OCI-LY7 (cell line): ENCODE measurements around the gene CERS6. TPM values are rescaled to one million over a fixed set of nuclear protein-coding genes. Genes with fewer than 3 reads are reported as not detected.
"Not testable (repeated sequence)": the region's sequence is repeated elsewhere in the genome, so short reads cannot be mapped to it uniquely, and the experiment has no call there.

ENCODE experiments used
- BruUV-seq: library from RNA; stranded (reverse); fragments of 400-500 nt; replicated peaks from 2 replicates; lab custom pipeline; 2021; lab: Mats Ljungman, UMichigan
- CTCF ChIA-PET: fragments of 300-600 bp; sonication (Branson Sonifier 250); formaldehyde crosslinking; loops from one replicate; lab custom pipeline; 2022; ENCODE audit warnings: antibody characterized with exemption; ENCODE audit not compliant: unreplicated experiment; lab: Charles Lee
- POLR2A ChIA-PET: fragments of 300-600 bp; sonication (Branson Sonifier 250); formaldehyde crosslinking; loops from one replicate; lab custom pipeline; 2022; ENCODE audit warnings: antibody characterized with exemption; lab: Charles Lee
- DNase-seq: peaks from one replicate; pipeline ENCODE4 v3.0.0-alpha.2; 2015; ENCODE audit warnings: low spot score
- H2AFZ ChIP-seq: fragments of 200-600 bp; sonication (generic), shearing (Covaris generic); 2 replicates; pipeline ENCODE4 v1.6.1; 2014; ENCODE audit warnings: mild to moderate bottlenecking, antibody characterized with exemption, low read length, moderate library complexity
- H3K27ac ChIP-seq: fragments of 200-600 bp; sonication (generic); 2 replicates; pipeline ENCODE4 v1.5.1; 2014; ENCODE audit warnings: mixed run types, low read depth, mild to moderate bottlenecking, moderate library complexity, low read length, inconsistent platforms; ENCODE audit not compliant: poor library complexity, severe bottlenecking
- H3K36me3 ChIP-seq: fragments of 200-600 bp; sonication (generic); 2 replicates; pipeline ENCODE4 v1.6.1; 2014; ENCODE audit warnings: mild to moderate bottlenecking, antibody characterized with exemption, low read length, moderate library complexity, mixed read lengths; ENCODE audit not compliant: insufficient read depth
- H3K4me1 ChIP-seq: fragments of 200-600 bp; sonication (generic); 2 replicates; pipeline ENCODE4 v1.5.1; 2014; ENCODE audit warnings: mild to moderate bottlenecking, low read length; ENCODE audit not compliant: insufficient read depth, poor library complexity, severe bottlenecking
- H3K4me2 ChIP-seq: fragments of 200-600 bp; sonication (generic); 2 replicates; pipeline ENCODE4 v1.6.1; 2014; ENCODE audit warnings: mild to moderate bottlenecking, low read length
- H3K4me3 ChIP-seq: fragments of 200-600 bp; sonication (generic); 2 replicates; pipeline ENCODE4 v1.5.1; 2014; ENCODE audit warnings: mild to moderate bottlenecking, low read depth, low read length; ENCODE audit not compliant: poor library complexity, severe bottlenecking
- H3K79me2 ChIP-seq: fragments of 200-600 bp; sonication (generic); 2 replicates; pipeline ENCODE4 v1.6.1; 2016; ENCODE audit warnings: low read depth, mild to moderate bottlenecking, low read length, moderate library complexity, mixed read lengths; ENCODE audit not compliant: insufficient read depth
- H3K9me2 ChIP-seq: fragments of 200-600 bp; sonication (generic); 2 replicates; pipeline ENCODE4 v1.6.1; 2016; ENCODE audit warnings: mild to moderate bottlenecking, low read length, mixed read lengths; ENCODE audit not compliant: insufficient read depth
- H3K9me3 ChIP-seq: fragments of 200-600 bp; sonication (generic); 2 replicates; pipeline ENCODE4 v1.6.1; 2014; ENCODE audit warnings: mild to moderate bottlenecking, mixed run types, low read length, mixed read lengths
- H4K20me1 ChIP-seq: fragments of 200-600 bp; sonication (generic); 2 replicates; pipeline ENCODE4 v1.6.1; 2014; ENCODE audit warnings: mild to moderate bottlenecking, antibody characterized with exemption, low read length, moderate library complexity, mixed read lengths; ENCODE audit not compliant: insufficient read depth
- CTCF ChIP-seq: fragments of 200-600 bp; sonication (generic); conservative IDR thresholded peaks from 2 replicates; pipeline ENCODE4 v1.5.1; 2014; ENCODE audit warnings: mild to moderate bottlenecking, antibody characterized with exemption, low read length, moderate library complexity, mixed read lengths
- EZH2phosphoT487 ChIP-seq: fragments of 200-600 bp; sonication (generic); IDR thresholded peaks from 2 replicates; pipeline ENCODE4 v1.6.1; 2018; ENCODE audit warnings: low read depth, borderline replicate concordance, mild to moderate bottlenecking, mixed run types, antibody characterized with exemption, low read length, moderate library complexity, mixed read lengths
- intact Hi-C: fragments of 100-400 bp; cut with micrococcal nuclease; formaldehyde crosslinking; loops from one replicate; pipeline ENCODE4 v1.10.0; 2022; ENCODE audit not compliant: unreplicated experiment
- total RNA-seq, 2 experiments: library from RNA; depleted of rRNA in 1 of 2; stranded (reverse); fragments of >200 nt in 1 of 2; shearing (Covaris generic) in 1 of 2; gene quantifications; 2 replicates each; pipeline ENCODE4 v1.2.3, GENCODE V29; 2014 to 2022

The CERS6 gene
- total RNA-seq, 2 experiments from 2014 or later: 0.04 TPM; not detected in 1

DNA sequence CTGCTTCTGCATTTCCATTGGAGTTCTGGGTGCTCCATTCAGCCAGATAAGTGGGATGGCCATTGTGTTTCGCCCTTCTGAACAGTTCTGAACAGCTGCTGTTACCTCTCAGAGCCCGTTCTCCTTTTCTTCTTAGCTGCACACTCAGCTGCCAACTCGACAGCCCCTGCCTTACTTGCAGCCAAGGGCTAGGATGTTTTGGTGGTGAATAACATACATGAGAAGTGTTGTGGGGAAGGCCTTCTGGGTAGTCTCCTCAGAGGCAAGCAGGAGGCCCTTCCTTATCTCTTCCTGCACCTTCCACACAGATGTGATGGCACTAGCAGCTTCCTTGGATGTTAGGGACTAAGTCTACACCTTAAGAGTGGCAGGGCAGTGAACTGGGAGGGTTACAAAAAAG, 207.9 kb downstream of the CERS6 start:
- H3K27ac ChIP-seq: no peak overlapping the region
- H3K9me2 ChIP-seq: no peaks in the 10 kb centered on the region
- H4K20me1 ChIP-seq: no peaks in the 10 kb centered on the region
- H3K4me1 ChIP-seq: no peaks in the 10 kb centered on the region
- no peak overlapping the region for H3K4me2 ChIP-seq
- H3K36me3 ChIP-seq: no peaks in the 10 kb centered on the region
- BruUV-seq: no TSS peak
- ChIA-PET CTCF (no interaction called here), POLR2A (no interaction called here)
- no peaks in the 10 kb centered on the region for H3K9me3 ChIP-seq
- DNase-seq: no peak
- intact Hi-C loops: no loop called here
- TF ChIP-seq EZH2phosphoT487: no peak
- TF ChIP-seq CTCF: no peak
- no peak overlapping the region for H2AFZ ChIP-seq
- no peaks in the 10 kb centered on the region for H3K79me2 ChIP-seq
- no peak overlapping the region for H3K4me3 ChIP-seq

DNA sequence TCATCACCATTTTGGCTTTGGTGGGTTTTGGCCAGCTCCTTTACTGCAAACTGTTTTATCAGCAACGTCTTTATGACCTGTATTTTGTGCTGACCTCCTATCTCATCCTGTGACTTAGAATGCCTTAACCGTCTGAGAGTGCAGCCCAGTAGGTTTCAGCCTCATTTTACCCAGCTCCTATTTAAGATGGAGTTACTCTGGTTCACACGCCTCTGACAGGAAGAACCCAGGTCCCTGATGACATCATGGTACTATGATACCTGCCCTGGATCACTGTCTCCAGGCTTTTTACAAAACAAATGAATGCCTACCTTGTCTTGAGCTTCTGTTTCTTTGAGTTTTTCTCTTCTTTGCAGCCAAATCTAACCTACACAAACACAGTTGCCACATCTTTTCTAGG, 208.6 kb downstream of the CERS6 start:
- CTCF ChIA-PET, DNase-seq, H4K20me1 ChIP-seq: not testable (repeated sequence)

DNA sequence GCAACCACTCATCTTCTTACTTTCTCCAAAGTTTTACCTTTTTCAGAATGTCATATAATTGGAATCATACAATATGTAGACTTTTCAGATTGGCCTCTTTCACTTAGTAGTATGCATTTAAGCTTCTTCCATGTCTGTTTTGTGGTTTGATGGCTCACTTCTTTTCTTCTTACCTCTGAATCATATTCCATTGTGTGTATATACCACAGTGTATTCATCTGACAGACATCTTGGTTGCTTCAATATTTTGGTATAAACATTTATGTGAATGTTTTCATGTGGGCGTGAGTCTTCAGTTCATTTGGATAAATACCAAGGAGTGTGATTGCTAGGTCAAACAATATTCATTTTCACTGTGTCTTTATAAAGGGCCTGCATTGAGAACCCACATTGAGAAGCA, 210.3 kb downstream of the CERS6 start:
- POLR2A ChIA-PET: interaction anchor here (0.5 kb wide), 1 partner anchor 129 kb away, joined by 3 read pairs; no protein-coding TSS in a partner anchor
- DNase-seq: no peak
- BruUV-seq: no TSS peak
- intact Hi-C loops: no loop called here
- no peak overlapping the region for H3K4me2 ChIP-seq
- H3K79me2 ChIP-seq: no peaks in the 10 kb centered on the region
- H4K20me1 ChIP-seq: no peaks in the 10 kb centered on the region
- CTCF ChIA-PET: no interaction called here
- H3K36me3 ChIP-seq: no peaks in the 10 kb centered on the region
- H2AFZ ChIP-seq: no peak overlapping the region
- no peak overlapping the region for H3K27ac ChIP-seq
- H3K9me3 ChIP-seq: no peaks in the 10 kb centered on the region
- no peak overlapping the region for H3K4me3 ChIP-seq
- no peaks in the 10 kb centered on the region for H3K4me1 ChIP-seq
- no peaks in the 10 kb centered on the region for H3K9me2 ChIP-seq
- TF ChIP-seq CTCF: no peak
- no peak for TF ChIP-seq EZH2phosphoT487

More for the DNA sequence above, 208.6 kb downstream of the CERS6 start:
- H3K4me3 ChIP-seq, H3K4me1 ChIP-seq, H3K27ac ChIP-seq, intact Hi-C loops, H2AFZ ChIP-seq, H3K79me2 ChIP-seq, H3K9me3 ChIP-seq, H3K36me3 ChIP-seq, H3K9me2 ChIP-seq, H3K4me2 ChIP-seq, BruUV-seq: not testable (repeated sequence)
- POLR2A ChIA-PET: interaction anchor here (0.6 kb wide), 1 partner anchor 188 kb away, joined by 6 read pairs; no protein-coding TSS in a partner anchor
